Measurements from ENCODE around the gene TMOD2. TPM values are rescaled to one million over a fixed set of nuclear protein-coding genes. Genes with fewer than 3 reads are reported as not detected.
A peak's percentile ranks its signal among the peaks of the same experiment; 100 is the strongest.

TMOD2 gene
- total RNA-seq, 4 donors from 2014 or later, result 14.6 to 24.9 (median 19.5) TPM

DNA sequence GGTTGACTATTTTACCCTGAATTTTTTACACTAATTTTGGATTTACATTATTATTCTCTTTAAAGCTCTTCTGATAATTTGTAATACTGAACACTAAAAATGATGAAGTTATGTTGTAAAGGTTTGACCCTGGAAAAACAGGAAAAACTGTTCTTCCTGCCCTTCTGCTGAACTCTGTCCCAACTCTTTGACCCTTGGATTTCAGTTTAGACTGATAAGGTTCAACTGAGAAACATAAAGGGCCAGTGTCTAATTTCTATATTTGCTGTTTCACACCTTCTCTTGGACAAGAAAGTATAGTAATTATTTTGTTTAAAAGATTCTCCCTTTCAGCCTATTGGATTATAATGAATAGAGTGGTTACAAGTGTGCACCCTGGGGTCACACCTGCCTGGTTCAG is 65.2 kb downstream of the TMOD2 start:
- Histone ChIP-seq H3K27me3 (no peaks in the 10 kb centered on the region), H3K27ac (replicated peaks in 1 of 4) (no peak overlapping the region), H3K9me3 (peaks cover 0 to 7% (median 5%) of the 10 kb centered on the region in 4 donors), H3K4me1 (no peaks in the 10 kb centered on the region), H3K36me3 (peaks cover 0 to 34% (median 10%) of the 10 kb centered on the region in 4 donors), H3K4me3 (no peak overlapping the region)
- intact Hi-C loops (cut with DNase I), result no loop called here
- TF ChIP-seq POLR2A (IDR thresholded peaks at IDR 0.05; ENCODE audit: low read depth) (no peak), POLR2AphosphoS5 (IDR thresholded peaks at IDR 0.05) (no peak), EP300 (IDR thresholded peaks at IDR 0.05) (no peak)
- TF ChIP-seq, protein P1, sequence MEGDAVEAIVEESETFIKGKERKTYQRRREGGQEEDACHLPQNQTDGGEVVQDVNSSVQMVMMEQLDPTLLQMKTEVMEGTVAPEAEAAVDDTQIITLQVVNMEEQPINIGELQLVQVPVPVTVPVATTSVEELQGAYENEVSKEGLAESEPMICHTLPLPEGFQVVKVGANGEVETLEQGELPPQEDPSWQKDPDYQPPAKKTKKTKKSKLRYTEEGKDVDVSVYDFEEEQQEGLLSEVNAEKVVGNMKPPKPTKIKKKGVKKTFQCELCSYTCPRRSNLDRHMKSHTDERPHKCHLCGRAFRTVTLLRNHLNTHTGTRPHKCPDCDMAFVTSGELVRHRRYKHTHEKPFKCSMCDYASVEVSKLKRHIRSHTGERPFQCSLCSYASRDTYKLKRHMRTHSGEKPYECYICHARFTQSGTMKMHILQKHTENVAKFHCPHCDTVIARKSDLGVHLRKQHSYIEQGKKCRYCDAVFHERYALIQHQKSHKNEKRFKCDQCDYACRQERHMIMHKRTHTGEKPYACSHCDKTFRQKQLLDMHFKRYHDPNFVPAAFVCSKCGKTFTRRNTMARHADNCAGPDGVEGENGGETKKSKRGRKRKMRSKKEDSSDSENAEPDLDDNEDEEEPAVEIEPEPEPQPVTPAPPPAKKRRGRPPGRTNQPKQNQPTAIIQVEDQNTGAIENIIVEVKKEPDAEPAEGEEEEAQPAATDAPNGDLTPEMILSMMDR (IDR thresholded peaks at IDR 0.05), result no peak
- DNase-seq (ENCODE audit: extremely low spot score), result no peak

DNA sequence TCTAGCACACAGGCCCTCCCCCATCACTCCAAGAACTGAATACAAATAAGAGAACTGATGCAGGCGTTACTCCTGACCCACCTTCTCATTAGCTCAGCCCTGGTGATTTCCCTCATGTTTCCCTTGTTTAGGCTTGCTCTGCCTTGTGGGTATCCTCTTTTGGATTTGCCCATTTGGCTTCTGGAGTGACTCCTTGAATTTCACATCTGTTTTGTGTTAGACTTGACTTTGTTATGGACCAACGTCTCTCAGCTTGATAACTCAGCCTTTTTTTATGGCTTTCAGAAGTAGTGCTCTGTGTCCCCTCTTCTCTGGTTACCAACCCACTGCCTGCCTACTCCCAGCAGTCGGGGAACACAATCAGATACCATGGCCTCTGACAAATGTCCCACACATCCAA is 66.8 kb downstream of the TMOD2 start:
- intact Hi-C loops (cut with DNase I), result no loop called here
- Histone ChIP-seq H3K9me3 (peaks cover 0 to 11% (median 8%) of the 10 kb centered on the region in 4 donors), H3K4me3 (no peak overlapping the region), H3K27ac (replicated peaks in 1 of 4) (no peak overlapping the region), H3K36me3 (peaks cover 0 to 25% (median 3%) of the 10 kb centered on the region in 4 donors), H3K27me3 (no peaks in the 10 kb centered on the region), H3K4me1 (no peaks in the 10 kb centered on the region)
- 89% methylated on average over 3 of the region's 3 CpGs for WGBS
- no peak for DNase-seq (ENCODE audit: extremely low spot score)
- TF ChIP-seq EP300 (IDR thresholded peaks at IDR 0.05), result no peak
- TF ChIP-seq POLR2AphosphoS5 (IDR thresholded peaks at IDR 0.05), result no peak
- TF ChIP-seq, protein P1 (IDR thresholded peaks at IDR 0.05), result no peak
- no peak for TF ChIP-seq POLR2A (IDR thresholded peaks at IDR 0.05; ENCODE audit: low read depth)

DNA sequence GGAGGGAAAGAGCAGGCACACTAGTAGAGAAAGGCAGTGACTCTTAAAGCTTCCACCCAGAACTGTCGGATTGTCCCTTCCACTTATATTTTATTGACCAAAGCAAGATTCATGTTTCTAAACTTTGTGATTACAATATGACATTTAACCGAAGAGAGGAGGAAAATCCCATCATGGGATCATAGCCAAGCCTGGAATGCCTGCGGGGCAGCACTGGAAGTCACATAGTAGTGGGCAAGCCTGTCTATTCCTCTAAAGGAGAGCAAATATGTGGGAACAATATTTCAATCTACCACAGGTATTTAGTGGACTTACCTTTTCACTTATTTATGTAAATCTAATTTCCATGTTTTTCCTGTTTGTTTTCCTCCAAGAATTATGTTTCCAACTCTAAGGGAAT is 74.3 kb downstream of the TMOD2 start:
- no peaks in the 10 kb centered on the region for H3K36me3 ChIP-seq
- intact Hi-C loops (cut with DNase I), result loop anchor here (2.0 kb wide), 1 partner anchor 63 kb away; no protein-coding TSS in a partner anchor
- 72% methylated on average over 3 of the region's 3 CpGs for WGBS
- TF ChIP-seq POLR2A (IDR thresholded peaks at IDR 0.05; ENCODE audit: low read depth) (no peak), POLR2AphosphoS5 (IDR thresholded peaks at IDR 0.05) (no peak)
- TF ChIP-seq, protein P1 (IDR thresholded peaks at IDR 0.05), result no peak
- peaks cover 0 to 11% (median 8%) of the 10 kb centered on the region in 4 donors for H3K9me3 ChIP-seq
- no peak for DNase-seq (ENCODE audit: extremely low spot score)
- peaks cover 0 to 12% (median 5%) of the 10 kb centered on the region in 4 donors for H3K4me1 ChIP-seq
- H3K4me3 ChIP-seq, result no peak overlapping the region
- no peaks in the 10 kb centered on the region for H3K27me3 ChIP-seq
- no peak overlapping the region for H3K27ac ChIP-seq (replicated peaks in 1 of 4)

DNA sequence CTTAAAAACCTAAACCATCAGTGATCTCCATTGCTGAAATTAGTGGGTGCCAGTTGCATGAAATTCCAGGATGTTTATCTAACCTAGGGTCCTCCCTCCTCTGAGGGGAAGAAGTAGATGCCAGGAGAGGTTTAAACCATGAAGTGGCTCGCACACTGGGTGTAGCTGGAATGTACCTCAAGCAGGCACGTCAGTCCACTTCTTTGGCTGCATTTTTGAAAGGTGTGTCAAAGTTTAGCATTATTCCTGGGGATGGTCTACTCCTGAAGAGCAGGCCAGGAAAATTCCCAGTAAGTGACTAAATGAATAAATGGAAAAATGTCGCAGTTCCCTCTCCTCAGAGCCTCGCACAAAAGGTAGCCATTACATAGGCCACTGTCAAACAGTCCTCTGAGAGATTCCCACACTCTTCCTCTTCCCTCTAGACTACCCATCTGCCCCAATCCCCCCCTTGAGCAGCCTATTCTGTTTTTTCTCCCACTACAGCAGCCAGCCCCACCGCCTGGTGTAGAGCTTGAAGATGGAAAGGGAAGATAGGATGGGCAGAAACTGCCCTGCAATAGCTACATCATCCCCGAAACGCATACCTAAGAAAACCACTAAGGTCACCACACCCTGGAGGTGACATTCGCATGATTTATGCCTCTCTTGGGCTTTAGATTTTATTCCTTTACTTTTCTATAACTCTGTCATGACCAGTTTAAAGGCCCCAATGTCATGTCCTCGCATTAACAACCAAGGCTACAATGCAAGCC is 77.4 kb downstream of the TMOD2 start:
- H3K4me3 ChIP-seq, result peak overlapping the region; percentile 87 to 97 (median 94)
- no peaks in the 10 kb centered on the region for H3K27me3 ChIP-seq
- H3K36me3 ChIP-seq, result no peaks in the 10 kb centered on the region
- H3K4me1 ChIP-seq, result peaks cover 14 to 40% (median 24%) of the 10 kb centered on the region in 4 donors
- DNase-seq (ENCODE audit: extremely low spot score), result no peak
- TF ChIP-seq POLR2AphosphoS5 (IDR thresholded peaks at IDR 0.05), result no peak
- TF ChIP-seq POLR2A (IDR thresholded peaks at IDR 0.05; ENCODE audit: low read depth), result no peak
- TF ChIP-seq, protein P1 (IDR thresholded peaks at IDR 0.05), result no peak
- no peak for TF ChIP-seq EP300 (IDR thresholded peaks at IDR 0.05)
- no peaks in the 10 kb centered on the region for H3K9me3 ChIP-seq
- WGBS, result 83% methylated on average over 9 of the region's 9 CpGs
- peak overlapping the region; percentile 88 to 93 (median 92) for H3K27ac ChIP-seq (replicated peaks in 1 of 4)
- intact Hi-C loops (cut with DNase I), result no loop called here

Data from esophagus muscularis mucosa (tissue), 4 donors.